ENCODE data around the gene SPHK2. TPM values are rescaled to one million over a fixed set of nuclear protein-coding genes. Genes with fewer than 3 reads are reported as not detected.

Gene SPHK2
- total RNA-seq, 4 donors from 2014 or later = 3.9 to 9.9 (median 5.6) TPM

DNA sequence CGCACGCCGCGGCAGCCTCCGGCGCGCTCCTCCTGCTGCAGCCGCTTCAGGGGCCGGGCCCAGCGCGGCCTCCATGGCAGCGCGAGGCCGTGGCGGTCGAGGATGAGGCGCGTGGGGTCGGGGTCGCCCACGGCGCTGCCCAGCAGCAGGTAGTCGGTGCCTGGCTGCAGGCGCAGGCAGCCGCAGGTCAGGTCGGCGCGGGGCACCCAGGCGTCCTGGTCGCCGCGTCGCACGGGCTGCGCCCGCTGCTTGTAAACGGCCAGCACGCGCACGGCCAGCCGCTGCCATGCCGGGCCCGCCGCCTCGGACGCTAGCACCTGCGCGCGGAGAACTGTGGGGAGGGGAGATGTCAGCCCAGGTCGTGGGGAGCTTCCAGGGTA is 42.4 kb downstream of the SPHK2 start:
- TF ChIP-seq POLR2A (IDR thresholded peaks at IDR 0.05) (no peak), POLR2AphosphoS5 (IDR thresholded peaks at IDR 0.05) (no peak), EP300 (IDR thresholded peaks at IDR 0.05) (no peak)
- TF ChIP-seq, protein P1, sequence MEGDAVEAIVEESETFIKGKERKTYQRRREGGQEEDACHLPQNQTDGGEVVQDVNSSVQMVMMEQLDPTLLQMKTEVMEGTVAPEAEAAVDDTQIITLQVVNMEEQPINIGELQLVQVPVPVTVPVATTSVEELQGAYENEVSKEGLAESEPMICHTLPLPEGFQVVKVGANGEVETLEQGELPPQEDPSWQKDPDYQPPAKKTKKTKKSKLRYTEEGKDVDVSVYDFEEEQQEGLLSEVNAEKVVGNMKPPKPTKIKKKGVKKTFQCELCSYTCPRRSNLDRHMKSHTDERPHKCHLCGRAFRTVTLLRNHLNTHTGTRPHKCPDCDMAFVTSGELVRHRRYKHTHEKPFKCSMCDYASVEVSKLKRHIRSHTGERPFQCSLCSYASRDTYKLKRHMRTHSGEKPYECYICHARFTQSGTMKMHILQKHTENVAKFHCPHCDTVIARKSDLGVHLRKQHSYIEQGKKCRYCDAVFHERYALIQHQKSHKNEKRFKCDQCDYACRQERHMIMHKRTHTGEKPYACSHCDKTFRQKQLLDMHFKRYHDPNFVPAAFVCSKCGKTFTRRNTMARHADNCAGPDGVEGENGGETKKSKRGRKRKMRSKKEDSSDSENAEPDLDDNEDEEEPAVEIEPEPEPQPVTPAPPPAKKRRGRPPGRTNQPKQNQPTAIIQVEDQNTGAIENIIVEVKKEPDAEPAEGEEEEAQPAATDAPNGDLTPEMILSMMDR (IDR thresholded peaks at IDR 0.05) = no peak
- Histone ChIP-seq H3K36me3 (no peaks in the 10 kb centered on the region), H3K9me3 (no peaks in the 10 kb centered on the region), H3K4me3 (no peak overlapping the region), H3K27ac (no peak overlapping the region), H3K27me3 (no peaks in the 10 kb centered on the region), H3K4me1 (peaks cover 9% of the 10 kb centered on the region)
- peak in 1 of 2 donors; percentile 61 for DNase-seq (ENCODE audit: low spot score in 2 of 2)
- 89% methylated on average over 20 of the region's 50 CpGs for WGBS

- Histone ChIP-seq H3K9me3 (no peaks in the 10 kb centered on the region), H3K27ac (no peak overlapping the region), H3K4me3 (no peak overlapping the region), H3K36me3 (no peaks in the 10 kb centered on the region), H3K27me3 (no peaks in the 10 kb centered on the region), H3K4me1 (peaks cover 9% of the 10 kb centered on the region)
- 96% methylated on average over 4 of the region's 4 CpGs for WGBS
- peak in 1 of 2 donors; percentile 39 for DNase-seq (ENCODE audit: low spot score in 2 of 2)
- TF ChIP-seq, protein P1 (IDR thresholded peaks at IDR 0.05) = no peak
- TF ChIP-seq POLR2A (IDR thresholded peaks at IDR 0.05) (no peak), POLR2AphosphoS5 (IDR thresholded peaks at IDR 0.05) (no peak), EP300 (IDR thresholded peaks at IDR 0.05) (no peak)
These were observed 44.4 kb downstream of the SPHK2 start for GRCh38 chr19:48663667-48664066.

- peak in 1 of 2 donors; percentile 51 for DNase-seq (ENCODE audit: low spot score in 2 of 2)
- Histone ChIP-seq H3K27me3 (no peaks in the 10 kb centered on the region), H3K9me3 (no peaks in the 10 kb centered on the region), H3K4me1 (peaks cover 9% of the 10 kb centered on the region), H3K4me3 (no peak overlapping the region), H3K27ac (no peak overlapping the region), H3K36me3 (no peaks in the 10 kb centered on the region)
- 89% methylated on average over 10 of the region's 14 CpGs for WGBS
- TF ChIP-seq, protein P1 (IDR thresholded peaks at IDR 0.05) = no peak
- no peak for TF ChIP-seq EP300 (IDR thresholded peaks at IDR 0.05)
- no peak for TF ChIP-seq POLR2A (IDR thresholded peaks at IDR 0.05)
- no peak for TF ChIP-seq POLR2AphosphoS5 (IDR thresholded peaks at IDR 0.05)
These were observed 45.2 kb downstream of the SPHK2 start for GRCh38 chr19:48664476-48664875.

DNA sequence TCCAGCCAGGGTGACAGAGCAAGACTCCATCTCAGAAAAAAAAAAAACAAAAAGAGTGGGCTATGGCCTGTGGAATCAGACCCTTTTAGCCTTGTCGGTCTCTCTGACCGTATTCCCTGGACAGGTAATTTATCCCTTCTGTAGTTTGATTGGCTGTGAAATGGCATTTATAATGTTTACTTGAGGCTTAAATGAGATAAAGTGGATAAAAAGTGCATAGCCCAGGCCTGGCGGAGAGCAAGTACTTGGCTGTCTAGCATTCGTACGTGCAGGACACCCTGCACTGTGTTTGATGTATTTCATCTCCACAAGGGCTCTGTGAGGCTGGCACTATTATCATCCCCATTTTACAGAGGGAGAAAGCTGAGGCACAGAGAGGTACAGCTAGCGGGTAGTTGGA is 46.5 kb downstream of the SPHK2 start:
- Histone ChIP-seq H3K4me3 (no peak overlapping the region), H3K27me3 (no peaks in the 10 kb centered on the region), H3K27ac (no peak overlapping the region), H3K9me3 (no peaks in the 10 kb centered on the region), H3K4me1 (peaks cover 3% of the 10 kb centered on the region), H3K36me3 (no peaks in the 10 kb centered on the region)
- TF ChIP-seq EP300 (IDR thresholded peaks at IDR 0.05) (no peak), POLR2AphosphoS5 (IDR thresholded peaks at IDR 0.05) (no peak)
- 95% methylated on average over 6 of the region's 6 CpGs for WGBS
- DNase-seq (ENCODE audit: low spot score in 2 of 2) = no peak

- Histone ChIP-seq H3K4me3 (no peak overlapping the region), H3K36me3 (no peaks in the 10 kb centered on the region), H3K27ac (no peak overlapping the region), H3K4me1 (no peaks in the 10 kb centered on the region), H3K27me3 (no peaks in the 10 kb centered on the region), H3K9me3 (no peaks in the 10 kb centered on the region)
- no peak for DNase-seq (ENCODE audit: low spot score in 2 of 2)
- TF ChIP-seq POLR2A (IDR thresholded peaks at IDR 0.05) = no peak
- no peak for TF ChIP-seq EP300 (IDR thresholded peaks at IDR 0.05)
- TF ChIP-seq, protein P1 (IDR thresholded peaks at IDR 0.05) = no peak
- no peak for TF ChIP-seq POLR2AphosphoS5 (IDR thresholded peaks at IDR 0.05)
- WGBS = 100% methylated on average over 1 of the region's 3 CpGs
These were observed 49.0 kb downstream of the SPHK2 start for GRCh38 chr19:48668332-48668731.

GRCh38 chr19:48668761-48669160 is 49.5 kb downstream of the SPHK2 start:
- Histone ChIP-seq H3K4me3 (no peak overlapping the region), H3K27ac (no peak overlapping the region), H3K27me3 (no peaks in the 10 kb centered on the region), H3K4me1 (no peaks in the 10 kb centered on the region), H3K36me3 (no peaks in the 10 kb centered on the region), H3K9me3 (no peaks in the 10 kb centered on the region)
- no peak for TF ChIP-seq EP300 (IDR thresholded peaks at IDR 0.05)
- TF ChIP-seq POLR2AphosphoS5 (IDR thresholded peaks at IDR 0.05) = no peak
- no peak for TF ChIP-seq POLR2A (IDR thresholded peaks at IDR 0.05)
- 90% methylated on average over 2 of the region's 2 CpGs for WGBS
- DNase-seq (ENCODE audit: low spot score in 2 of 2) = no peak

Data from suprapubic skin (tissue), 4 donors.